ENCODE measurements around the gene GLRX2. TPM values are rescaled to one million over a fixed set of nuclear protein-coding genes. Genes with fewer than 3 reads are reported as not detected.

GLRX2 gene
- total and polyA plus RNA-seq, 4 donors, result 3.1 to 25.8 (median 7.8) TPM

GRCh38 chr1:193068013-193068412 lies 37.2 kb downstream of the GLRX2 start:
- H3K36me3 ChIP-seq (ENCODE audit: control insufficient read depth in 4 of 4, insufficient read depth in 3 of 4, low read depth in 1 of 4, low read length in 3 of 4), result peaks cover 0 to 6% (median 0%) of the 10 kb centered on the region in 4 donors
- H3K9ac ChIP-seq (ENCODE audit: low read depth in 1 of 2, low read length in 2 of 2), result no peak overlapping the region
- no peaks in the 10 kb centered on the region for H3K9me3 ChIP-seq (ENCODE audit: control insufficient read depth in 4 of 4, low read length in 3 of 4)
- peaks cover 0 to 1% (median 0%) of the 10 kb centered on the region in 4 donors for H3K4me1 ChIP-seq (ENCODE audit: control insufficient read depth in 4 of 4, insufficient read depth in 4 of 4, low read length in 3 of 4)
- H3K27ac ChIP-seq (ENCODE audit: low read depth in 1 of 2, low read length in 2 of 2), result no peak overlapping the region
- no peak overlapping the region for H3K4me3 ChIP-seq (ENCODE audit: low read depth in 1 of 3, low read length in 3 of 3)
- DNase-seq (ENCODE audit: low spot score), result peak; percentile 47
- no peaks in the 10 kb centered on the region for H3K27me3 ChIP-seq (ENCODE audit: control insufficient read depth in 4 of 4, insufficient read depth in 4 of 4, low read length in 3 of 4)
- TF ChIP-seq JUND (IDR thresholded peaks at IDR 0.05), result no peak
- TF ChIP-seq ZBTB33 (IDR thresholded peaks at IDR 0.05), result no peak
- TF ChIP-seq RXRA (IDR thresholded peaks at IDR 0.05), result no peak
- TF ChIP-seq RAD21 (IDR thresholded peaks at IDR 0.05), result no peak
- no peak for TF ChIP-seq SP1 (IDR thresholded peaks at IDR 0.05)
- TF ChIP-seq EGR1 (IDR thresholded peaks at IDR 0.05; ENCODE audit: low read depth in 2 of 2), result no peak
- no peak for TF ChIP-seq HNF4A (conservative IDR thresholded peaks at IDR 0.05)
- TF ChIP-seq FOXA1 (IDR thresholded peaks at IDR 0.05), result no peak
- no peak for TF ChIP-seq CTCF (IDR thresholded peaks at IDR 0.05; ENCODE audit: low read depth, low read length, missing input control)
- no peak for TF ChIP-seq TAF1 (conservative IDR thresholded peaks at IDR 0.05)
- TF ChIP-seq MAX (IDR thresholded peaks at IDR 0.05), result no peak

GRCh38 chr1:193066606-193067005 lies 38.6 kb downstream of the GLRX2 start:
- H3K9ac ChIP-seq (ENCODE audit: low read depth in 1 of 2, low read length in 2 of 2), result no peak overlapping the region
- peaks cover 0 to 1% (median 0%) of the 10 kb centered on the region in 4 donors for H3K4me1 ChIP-seq (ENCODE audit: control insufficient read depth in 4 of 4, insufficient read depth in 4 of 4, low read length in 3 of 4)
- DNase-seq (ENCODE audit: low spot score), result no peak
- no peak for TF ChIP-seq GABPA (IDR thresholded peaks at IDR 0.05 in 1 of 2, conservative IDR thresholded peaks at IDR 0.05 in 1 of 2)
- no peak for TF ChIP-seq REST (IDR thresholded peaks at IDR 0.05)
- TF ChIP-seq SP1 (IDR thresholded peaks at IDR 0.05), result no peak
- no peak for TF ChIP-seq NR2F2 (IDR thresholded peaks at IDR 0.05)
- TF ChIP-seq CTCF (IDR thresholded peaks at IDR 0.05; ENCODE audit: low read depth, low read length, missing input control), result no peak
- no peak for TF ChIP-seq EGR1 (IDR thresholded peaks at IDR 0.05; ENCODE audit: low read depth in 2 of 2)
- TF ChIP-seq FOXA2 (IDR thresholded peaks at IDR 0.05), result no peak
- peaks cover 0 to 6% (median 0%) of the 10 kb centered on the region in 4 donors for H3K36me3 ChIP-seq (ENCODE audit: control insufficient read depth in 4 of 4, insufficient read depth in 3 of 4, low read depth in 1 of 4, low read length in 3 of 4)
- H3K9me3 ChIP-seq (ENCODE audit: control insufficient read depth in 4 of 4, low read length in 3 of 4), result no peaks in the 10 kb centered on the region
- H3K27me3 ChIP-seq (ENCODE audit: control insufficient read depth in 4 of 4, insufficient read depth in 4 of 4, low read length in 3 of 4), result no peaks in the 10 kb centered on the region
- no peak overlapping the region for H3K27ac ChIP-seq (ENCODE audit: low read depth in 1 of 2, low read length in 2 of 2)
- 81% methylated on average over 4 of the region's 4 CpGs for WGBS
- H3K4me3 ChIP-seq (ENCODE audit: low read depth in 1 of 3, low read length in 3 of 3), result no peak overlapping the region

All from liver (tissue), 9 donors.